Neural cell (in vitro differentiated cells): Measurements from ENCODE around the gene ZCWPW1.

Source experiments
- CTCF ChIP-seq: fragments of 450-650 bp; IDR thresholded peaks from 2 replicates; pipeline ENCODE4 v1.5.1; 2014; ENCODE audit warnings: antibody characterized with exemption, mild to moderate bottlenecking, moderate library complexity; ENCODE audit not compliant: poor library complexity, severe bottlenecking
- EP300 ChIP-seq: fragments of 450-650 bp; conservative IDR thresholded peaks from 2 replicates; pipeline ENCODE4 v1.6.1; 2014; ENCODE audit warnings: antibody characterized with exemption, mild to moderate bottlenecking, moderate library complexity; ENCODE audit not compliant: poor library complexity, severe bottlenecking
- EZH2 ChIP-seq: fragments of 200-600, 300-800 bp; shearing (Covaris generic), sonication (generic); IDR thresholded peaks from 2 replicates; pipeline ENCODE4 v1.6.1; 2014; ENCODE audit warnings: antibody characterized with exemption, low read length, borderline replicate concordance, mild to moderate bottlenecking; ENCODE audit not compliant: insufficient read depth, poor library complexity, severe bottlenecking
- POLR2AphosphoS5 ChIP-seq: IDR thresholded peaks from 2 replicates; pipeline ENCODE4 v1.6.1; 2012
- RAD21 ChIP-seq: fragments of 450-650 bp; conservative IDR thresholded peaks from 2 replicates; pipeline ENCODE4 v1.6.1; 2014; ENCODE audit warnings: antibody characterized with exemption, mild to moderate bottlenecking, moderate library complexity
- REST ChIP-seq: IDR thresholded peaks from 2 replicates; pipeline ENCODE4 v1.6.1; 2012; ENCODE audit warnings: borderline replicate concordance

- TF ChIP-seq EZH2: no peak
- no peak for TF ChIP-seq CTCF
- TF ChIP-seq REST: no peak
- TF ChIP-seq RAD21: no peak
- TF ChIP-seq EP300: no peak
- no peak for TF ChIP-seq POLR2AphosphoS5
Measured at GRCh38 chr7:100401811-100402210, 26.7 kb downstream of the ZCWPW1 start.
